Occipital lobe (tissue), 2 donors: ENCODE measurements around the gene DBH. TPM values are rescaled to one million over a fixed set of nuclear protein-coding genes. Genes with fewer than 3 reads are reported as not detected.
"Not testable (repeated sequence)": the region's sequence is repeated elsewhere in the genome, so short reads cannot be mapped to it uniquely, and the experiment has no call there.

Experiments
- DNase-seq: peaks from one replicate; lab custom pipeline; 2025; lab: John Stamatoyannopoulos, UW
- total RNA-seq: library from RNA; depleted of rRNA; stranded (reverse); fragments of >200 nt; gene quantifications from one replicate; pipeline ENCODE4 v1.2.3, GENCODE V29; 2014

The DBH gene
- total RNA-seq, 1 donor from 2014 or later, result not detected

- no peak for DNase-seq
These were observed 14.4 kb upstream of the DBH start for GRCh38 chr9:133621725-133622267.

- DNase-seq, result no peak
These were observed 13.6 kb upstream of the DBH start for GRCh38 chr9:133622555-133622954.

- DNase-seq, result not testable (repeated sequence)
These were observed 10.2 kb upstream of the DBH start for GRCh38 chr9:133626008-133626407.

- no peak for DNase-seq
These were observed 8.8 kb upstream of the DBH start for GRCh38 chr9:133627341-133627740.

GRCh38 chr9:133628766-133629165, 7.4 kb upstream of the DBH start:
- DNase-seq, result no peak

- DNase-seq, result no peak
These were observed 6.7 kb upstream of the DBH start for GRCh38 chr9:133629221-133630110.

- no peak for DNase-seq
These were observed 5.1 kb upstream of the DBH start for GRCh38 chr9:133631111-133631510.

- DNase-seq, result no peak
These were observed 3.1 kb upstream of the DBH start for GRCh38 chr9:133632806-133633680.

- no peak for DNase-seq
These were observed 2.5 kb upstream of the DBH start for GRCh38 chr9:133633681-133634080.

GRCh38 chr9:133634081-133634691, 2.0 kb upstream of the DBH start:
- no peak for DNase-seq

GRCh38 chr9:133635098-133635497, 1.1 kb upstream of the DBH start:
- no peak for DNase-seq

- no peak for DNase-seq
These were observed 739 bp downstream of the DBH start for GRCh38 chr9:133636902-133637301.

- DNase-seq, result no peak
These were observed 1.4 kb downstream of the DBH start for GRCh38 chr9:133637451-133638055.

- DNase-seq, result no peak
These were observed 1.9 kb downstream of the DBH start for GRCh38 chr9:133638076-133638475.

GRCh38 chr9:133638711-133639110, 2.5 kb downstream of the DBH start:
- no peak for DNase-seq

GRCh38 chr9:133639613-133640012, 3.5 kb downstream of the DBH start:
- DNase-seq, result no peak

- no peak for DNase-seq
These were observed 4.0 kb downstream of the DBH start for GRCh38 chr9:133640160-133640559.

GRCh38 chr9:133640580-133641395, 4.6 kb downstream of the DBH start:
- no peak for DNase-seq

- DNase-seq, result no peak
These were observed 5.2 kb downstream of the DBH start for GRCh38 chr9:133641396-133641655.

- DNase-seq, result no peak
These were observed 5.9 kb downstream of the DBH start for GRCh38 chr9:133641861-133642595.
